WTC11 (cell line): ENCODE data around the gene LCN12. TPM values are rescaled to one million over a fixed set of nuclear protein-coding genes. Genes with fewer than 3 reads are reported as not detected.

Source experiments
- ATAC-seq: fragments of 200-7000 bp; cut with Tn5 transposase; 2 replicates; pipeline ENCODE4 v1.10.0; 2021; ENCODE audit warnings: mild to moderate bottlenecking, moderate library complexity
- CTCF ChIA-PET: fragments of 300-600 bp; sonication (Branson Sonifier 250); formaldehyde crosslinking; loops from one replicate; lab custom pipeline; 2021; ENCODE audit warnings: antibody characterized with exemption; lab: Charles Lee
- POLR2A ChIA-PET: fragments of 350-600 bp; sonication (Branson Sonifier 250); formaldehyde crosslinking; loops from one replicate; lab custom pipeline; 2021; ENCODE audit warnings: antibody characterized with exemption; lab: Charles Lee
- DNase-seq: peaks from one replicate; pipeline ENCODE4 v3.0.0; 2021; ENCODE audit warnings: low spot score
- H3K27ac Mint-ChIP-seq: 2 replicates; pipeline ENCODE4 v1.8.0; 2021; ENCODE audit warnings: mixed read lengths
- H3K27me3 Mint-ChIP-seq: 2 replicates; pipeline ENCODE4 v1.8.0; 2021; ENCODE audit warnings: low read depth, mild to moderate bottlenecking, moderate library complexity, mixed read lengths
- H3K36me3 Mint-ChIP-seq: 2 replicates; pipeline ENCODE4 v1.8.0; 2021; ENCODE audit warnings: mixed read lengths
- H3K4me1 Mint-ChIP-seq: 2 replicates; pipeline ENCODE4 v1.8.0; 2022; ENCODE audit warnings: mixed read lengths
- H3K4me3 Mint-ChIP-seq: 2 replicates; pipeline ENCODE4 v1.8.0; 2021; ENCODE audit warnings: mild to moderate bottlenecking, moderate library complexity, mixed read lengths
- H3K9me3 Mint-ChIP-seq: 2 replicates; pipeline ENCODE4 v1.8.0; 2021; ENCODE audit warnings: mixed read lengths
- ATF2 ChIP-seq: sonication (generic); formaldehyde crosslinking; IDR thresholded peaks from 2 replicates; pipeline ENCODE4 v1.8.1; 2022; ENCODE audit warnings: low read depth, missing genetic modification reagents, borderline replicate concordance
- ATF6 ChIP-seq: sonication (generic); formaldehyde crosslinking; IDR thresholded peaks from 2 replicates; pipeline ENCODE4 v1.8.1; 2023; ENCODE audit warnings: mild to moderate bottlenecking, missing genetic modification reagents
- CDX4 ChIP-seq: fragments of 250-450 bp; sonication (Bioruptor Pico); IDR thresholded peaks from 2 replicates; pipeline ENCODE4 v1.9.0; 2021; ENCODE audit warnings: moderate library complexity, mild to moderate bottlenecking, inconsistent platforms, borderline replicate concordance
- E2F4 ChIP-seq: sonication (generic); formaldehyde crosslinking; IDR thresholded peaks from 2 replicates; pipeline ENCODE4 v1.8.1; 2022; ENCODE audit warnings: low read depth, mild to moderate bottlenecking, moderate library complexity, missing genetic modification reagents, borderline replicate concordance
- ERG ChIP-seq: fragments of 250-450 bp; sonication (Bioruptor Pico); IDR thresholded peaks from 2 replicates; pipeline ENCODE4 v1.8.0; 2021; ENCODE audit warnings: mild to moderate bottlenecking
- FOXK1 ChIP-seq: sonication (generic); formaldehyde crosslinking; IDR thresholded peaks from 2 replicates; pipeline ENCODE4 v1.8.0; 2022; ENCODE audit warnings: mild to moderate bottlenecking, moderate library complexity, missing genetic modification reagents
- GTF2I ChIP-seq: fragments of 250-450 bp; sonication (Bioruptor Pico); conservative IDR thresholded peaks from 2 replicates; pipeline ENCODE4 v1.4.0; 2021; ENCODE audit warnings: mild to moderate bottlenecking
- KAT7 ChIP-seq: sonication (generic); formaldehyde crosslinking; IDR thresholded peaks from 2 replicates; pipeline ENCODE4 v1.8.1; 2023; ENCODE audit warnings: missing genetic modification reagents, mild to moderate bottlenecking, borderline replicate concordance
- NFYB ChIP-seq: sonication (generic); formaldehyde crosslinking; conservative IDR thresholded peaks from 2 replicates; pipeline ENCODE4 v1.8.0; 2022; ENCODE audit warnings: low read depth, missing genetic modification reagents
- PREB ChIP-seq: sonication (generic); formaldehyde crosslinking; IDR thresholded peaks from 2 replicates; pipeline ENCODE4 v1.8.1; 2022; ENCODE audit warnings: mild to moderate bottlenecking, missing genetic modification reagents, moderate library complexity, borderline replicate concordance
- SMAD3 ChIP-seq: sonication (generic); formaldehyde crosslinking; IDR thresholded peaks from 2 replicates; pipeline ENCODE4 v1.8.0; 2022; ENCODE audit warnings: missing genetic modification reagents, mild to moderate bottlenecking, borderline replicate concordance
- SOX15 ChIP-seq: fragments of 250-450 bp; sonication (Bioruptor Pico); IDR thresholded peaks from 2 replicates; pipeline ENCODE4 v1.9.0; 2021; ENCODE audit warnings: mild to moderate bottlenecking
- TP53 ChIP-seq: sonication (generic); formaldehyde crosslinking; IDR thresholded peaks from 2 replicates; pipeline ENCODE4 v1.8.1; 2023; ENCODE audit warnings: mild to moderate bottlenecking, missing genetic modification reagents
- ZMAT4 ChIP-seq: fragments of 250-450 bp; sonication (Bioruptor Pico); IDR thresholded peaks from 2 replicates; pipeline ENCODE4 v1.9.0; 2021; ENCODE audit warnings: mild to moderate bottlenecking
- ZNF232 ChIP-seq: sonication (generic); formaldehyde crosslinking; IDR thresholded peaks from 2 replicates; pipeline ENCODE4 v1.8.0; 2022; ENCODE audit warnings: mild to moderate bottlenecking, missing genetic modification reagents
- ZNF317 ChIP-seq: sonication (generic); formaldehyde crosslinking; IDR thresholded peaks from 2 replicates; pipeline ENCODE4 v1.8.1; 2023; ENCODE audit warnings: low read depth, mild to moderate bottlenecking, moderate library complexity, missing genetic modification reagents, borderline replicate concordance
- ZNF396 ChIP-seq: fragments of 250-450 bp; sonication (Bioruptor Pico); IDR thresholded peaks from 2 replicates; pipeline ENCODE4 v1.8.0; 2021; ENCODE audit warnings: mild to moderate bottlenecking, moderate library complexity, borderline replicate concordance
- ZNF532 ChIP-seq: fragments of 250-450 bp; sonication (Bioruptor Pico); IDR thresholded peaks from 2 replicates; pipeline ENCODE4 v1.9.0; 2021; ENCODE audit warnings: mild to moderate bottlenecking, borderline replicate concordance
- total RNA-seq: library from RNA; stranded (reverse); gene quantifications from 3 replicates; pipeline ENCODE4 v1.2.3, GENCODE V29; 2021

Gene LCN12
- total RNA-seq, 1 experiment from 2014 or later, result 1.9 TPM

- DNase-seq, result no peak
- no peaks in the 10 kb centered on the region for H3K36me3 Mint-ChIP-seq
- ChIA-PET POLR2A (no interaction called here), CTCF (interaction anchor here (0.5 to 4.8 kb wide), 10 partner anchors 16 to 186 kb away, joined by 3 to 53 read pairs (median 5); partner anchors contain the start of genes ABCA2, AJM1 and NPDC1)
- no peak overlapping the region for H3K27ac Mint-ChIP-seq
- H3K4me1 Mint-ChIP-seq, result peaks cover 4% of the 10 kb centered on the region; the same call in 1 of the 2 replicates
- peaks cover 9% of the 10 kb centered on the region for H3K9me3 Mint-ChIP-seq
- no peak for ATAC-seq
- H3K27me3 Mint-ChIP-seq, result peaks cover 17% of the 10 kb centered on the region
- H3K4me3 Mint-ChIP-seq, result no peak overlapping the region
- TF ChIP-seq FOXK1, result no peak
- TF ChIP-seq KAT7 (CRISPR knock-in tag), result no peak
- no peak for TF ChIP-seq TP53 (CRISPR knock-in tag)
- TF ChIP-seq ZMAT4 (CRISPR knock-in tag), result no peak
- no peak for TF ChIP-seq SOX15 (CRISPR knock-in tag)
- no peak for TF ChIP-seq ZNF232
- no peak for TF ChIP-seq E2F4 (CRISPR knock-in tag)
- no peak for TF ChIP-seq ZNF396 (CRISPR knock-in tag)
- no peak for TF ChIP-seq ATF6
- TF ChIP-seq SMAD3, result no peak
- no peak for TF ChIP-seq CDX4 (CRISPR knock-in tag)
- no peak for TF ChIP-seq PREB
Measured at GRCh38 chr9:136994888-136995230, 42.8 kb downstream of the LCN12 start.

- 0 out of 2 replicates have a peak overlapping the region, but pooled peaks have one; percentile 4 for H3K4me3 Mint-ChIP-seq
- H3K27ac Mint-ChIP-seq, result no peak overlapping the region
- ATAC-seq (no peak), DNase-seq (no peak)
- H3K36me3 Mint-ChIP-seq, result no peaks in the 10 kb centered on the region
- peaks cover 6% of the 10 kb centered on the region for H3K9me3 Mint-ChIP-seq
- ChIA-PET CTCF (interaction anchor here (0.5 to 4.8 kb wide), 14 partner anchors 9 to 187 kb away, joined by 3 to 53 read pairs (median 6); partner anchors contain the start of genes ABCA2, AJM1 and NPDC1), POLR2A (interaction anchor here (0.6 kb wide), 1 partner anchor 19 kb away, joined by 3 read pairs; no protein-coding TSS in a partner anchor)
- H3K27me3 Mint-ChIP-seq, result peaks cover 13% of the 10 kb centered on the region
- peaks cover 4% of the 10 kb centered on the region; the same call in 1 of the 2 replicates for H3K4me1 Mint-ChIP-seq
- TF ChIP-seq ZNF317 (no peak), ZMAT4 (CRISPR knock-in tag) (no peak), ATF2 (CRISPR knock-in tag) (no peak), ERG (CRISPR knock-in tag) (no peak), ZNF532 (CRISPR knock-in tag) (no peak), GTF2I (CRISPR knock-in tag) (no peak), NFYB (CRISPR knock-in tag) (no peak)
Measured at GRCh38 chr9:136995362-136995761, 43.3 kb downstream of the LCN12 start.
